ENCODE measurements around the gene COMP.

COMP gene

GRCh38 chr19:18768997-18769891 is 21.9 kb downstream of the COMP start:
- DNase-seq: no peak

DNA sequence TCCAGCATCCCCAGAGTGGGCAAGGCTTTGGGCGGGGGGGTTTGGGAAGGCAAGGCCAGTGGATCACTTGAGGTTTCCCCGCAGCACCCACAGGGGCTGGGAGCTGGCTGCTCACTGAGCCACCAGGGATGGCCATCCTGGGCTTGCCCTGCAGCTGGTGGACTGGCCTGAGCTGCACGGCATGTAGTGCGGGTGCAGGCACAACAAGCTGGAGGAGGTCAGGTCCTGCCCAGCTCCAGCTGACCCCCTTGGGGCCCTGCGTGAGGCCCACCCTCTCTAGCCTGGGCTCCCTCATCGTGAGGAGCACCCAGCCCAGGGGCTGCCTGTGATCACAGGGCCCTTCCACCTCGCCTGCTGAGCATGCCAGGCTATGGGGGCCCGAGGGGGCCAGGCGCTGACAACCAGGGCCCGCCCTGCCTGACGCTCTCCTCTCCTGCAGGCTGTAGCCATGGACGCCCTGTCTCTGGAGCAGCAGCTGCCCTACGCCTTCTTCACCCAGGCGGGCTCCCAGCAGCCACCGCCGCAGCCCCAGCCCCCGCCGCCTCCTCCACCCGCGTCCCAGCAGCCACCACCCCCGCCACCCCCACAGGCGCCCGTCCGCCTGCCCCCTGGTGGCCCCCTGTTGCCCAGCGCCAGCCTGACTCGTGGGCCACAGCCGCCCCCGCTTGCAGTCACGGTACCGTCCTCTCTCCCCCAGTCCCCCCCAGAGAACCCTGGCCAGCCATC is 22.9 kb downstream of the COMP start:
- no peak for DNase-seq

DNA sequence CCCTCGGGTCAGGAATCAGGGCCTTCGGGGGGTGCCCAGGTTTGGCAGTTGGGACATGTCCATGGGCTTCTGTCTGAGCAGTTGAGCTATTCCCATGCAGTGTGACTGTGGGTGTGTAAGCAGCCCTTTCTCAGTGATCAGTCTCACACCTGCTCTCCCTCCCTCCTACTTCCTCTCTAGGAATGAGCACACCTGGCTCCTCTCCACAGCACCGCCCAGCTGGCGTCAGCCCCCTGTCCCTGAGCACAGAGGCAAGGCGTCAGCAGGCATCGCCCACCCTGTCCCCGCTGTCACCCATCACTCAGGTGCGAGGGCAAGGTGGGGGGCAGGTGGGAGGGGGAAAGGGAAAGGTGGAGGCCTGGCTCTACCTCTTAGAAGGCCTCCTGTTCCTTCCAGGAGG is 25.9 kb downstream of the COMP start:
- no peak for DNase-seq

- DNase-seq: no peak
These were observed 26.5 kb downstream of the COMP start for GRCh38 chr19:18764591-18765051.

GRCh38 chr19:18763674-18764590 is 27.2 kb downstream of the COMP start:
- no peak for DNase-seq

GRCh38 chr19:18762125-18763023 is 28.7 kb downstream of the COMP start:
- no peak for DNase-seq

- DNase-seq: no peak
These were observed 29.5 kb downstream of the COMP start for GRCh38 chr19:18761531-18762110.

GRCh38 chr19:18760440-18761383 is 30.4 kb downstream of the COMP start:
- DNase-seq: no peak

- no peak for DNase-seq
These were observed 31.1 kb downstream of the COMP start for GRCh38 chr19:18759995-18760426.

- DNase-seq: no peak
These were observed 31.7 kb downstream of the COMP start for GRCh38 chr19:18759304-18759994.

- no peak for DNase-seq
These were observed 34.2 kb downstream of the COMP start for GRCh38 chr19:18756896-18757295.

DNA sequence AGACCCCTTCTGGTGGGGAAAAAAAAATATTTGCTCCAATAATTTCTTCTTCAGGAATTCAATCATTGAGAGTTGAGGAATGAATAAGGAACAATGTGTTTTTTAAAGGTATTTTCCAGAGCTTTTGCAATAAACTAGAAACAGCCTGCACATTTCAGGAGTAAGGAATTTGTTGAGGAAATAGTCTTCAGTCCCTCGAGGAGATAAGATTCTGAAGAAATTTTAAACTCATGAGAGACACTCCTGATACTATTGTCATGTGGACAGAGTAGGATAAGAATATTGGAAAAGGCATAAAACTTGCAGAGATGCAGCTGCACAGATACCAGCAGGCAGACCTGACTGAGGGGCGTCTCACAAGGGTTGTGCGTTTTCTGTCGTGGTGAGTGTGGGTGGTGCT is 36.6 kb downstream of the COMP start:
- no peak for DNase-seq

GRCh38 chr19:18751571-18751970 is 39.5 kb downstream of the COMP start:
- DNase-seq: no peak

GRCh38 chr19:18750295-18750970 is 40.7 kb downstream of the COMP start:
- DNase-seq: no peak

- no peak for DNase-seq
These were observed 41.5 kb downstream of the COMP start for GRCh38 chr19:18749362-18750231.

GRCh38 chr19:18746401-18747325 is 44.4 kb downstream of the COMP start:
- DNase-seq: no peak

GRCh38 chr19:18745931-18746330 is 45.2 kb downstream of the COMP start:
- DNase-seq: no peak
